CD4-positive, alpha-beta T cell treated with Interleukin-6 for 4 hours (primary cell): ENCODE results near the gene SPDYE9.
"Not testable (repeated sequence)": the region's sequence is repeated elsewhere in the genome, so short reads cannot be mapped to it uniquely, and the experiment has no call there.

ENCODE experiments used
- DNase-seq: peaks from one replicate; pipeline ENCODE4 v3.0.0-alpha.2; 2020; ENCODE audit warnings: mixed read lengths

SPDYE9 gene, protein sequence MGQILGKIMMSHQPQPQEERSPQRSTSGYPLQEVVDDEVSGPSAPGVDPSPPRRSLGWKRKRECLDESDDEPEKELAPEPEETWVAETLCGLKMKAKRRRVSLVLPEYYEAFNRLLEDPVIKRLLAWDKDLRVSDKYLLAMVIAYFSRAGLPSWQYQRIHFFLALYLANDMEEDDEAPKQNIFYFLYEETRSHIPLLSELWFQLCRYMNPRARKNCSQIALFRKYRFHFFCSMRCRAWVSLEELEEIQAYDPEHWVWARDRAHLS

DNA sequence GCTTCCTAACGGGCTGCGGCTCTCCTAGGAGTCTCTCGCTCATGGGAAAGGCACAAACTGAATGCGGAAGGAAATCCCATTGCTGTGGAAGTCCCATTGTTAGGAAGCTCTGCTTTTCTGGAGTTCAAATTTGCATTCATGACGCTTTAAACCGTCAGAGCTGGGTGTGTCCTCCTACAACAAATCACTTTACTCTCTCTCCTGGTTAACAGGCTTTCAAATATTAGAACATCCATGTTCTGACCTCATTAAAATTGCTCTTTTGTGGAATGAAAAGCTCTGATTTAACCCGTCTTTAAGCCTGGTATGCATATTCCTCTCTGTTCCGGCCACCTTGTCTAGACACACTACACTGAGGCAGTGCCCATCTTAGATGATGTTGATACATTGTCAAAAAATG is at the start of gene SPDYE9:
SPDYE9 (minus strand) TSS at position 101 of the 400 bp plus-strand sequence. CDS start 1,800 bp downstream, outside the sequence.
- not testable (repeated sequence) for DNase-seq

DNA sequence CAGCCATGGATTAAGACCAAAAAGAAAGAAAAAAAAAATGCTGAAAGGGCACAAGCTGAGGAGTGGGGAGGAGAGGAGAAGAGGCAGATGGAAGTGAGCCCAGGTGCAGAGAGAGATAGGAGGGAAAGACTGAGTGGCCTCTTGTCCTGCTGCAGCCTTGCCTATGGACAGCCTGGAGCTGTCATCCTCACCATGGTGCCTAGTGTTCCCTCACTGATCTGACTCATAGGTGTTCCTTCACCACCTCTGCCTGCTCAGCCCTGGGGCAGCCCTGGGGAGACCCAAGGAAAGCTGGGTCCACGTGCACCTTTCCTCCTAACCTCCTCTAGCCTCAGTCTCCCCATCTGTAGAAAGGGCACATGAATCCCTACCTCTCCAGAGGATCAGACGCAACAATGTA is 49.0 kb upstream of the SPDYE9 start:
- not testable (repeated sequence) for DNase-seq

DNA sequence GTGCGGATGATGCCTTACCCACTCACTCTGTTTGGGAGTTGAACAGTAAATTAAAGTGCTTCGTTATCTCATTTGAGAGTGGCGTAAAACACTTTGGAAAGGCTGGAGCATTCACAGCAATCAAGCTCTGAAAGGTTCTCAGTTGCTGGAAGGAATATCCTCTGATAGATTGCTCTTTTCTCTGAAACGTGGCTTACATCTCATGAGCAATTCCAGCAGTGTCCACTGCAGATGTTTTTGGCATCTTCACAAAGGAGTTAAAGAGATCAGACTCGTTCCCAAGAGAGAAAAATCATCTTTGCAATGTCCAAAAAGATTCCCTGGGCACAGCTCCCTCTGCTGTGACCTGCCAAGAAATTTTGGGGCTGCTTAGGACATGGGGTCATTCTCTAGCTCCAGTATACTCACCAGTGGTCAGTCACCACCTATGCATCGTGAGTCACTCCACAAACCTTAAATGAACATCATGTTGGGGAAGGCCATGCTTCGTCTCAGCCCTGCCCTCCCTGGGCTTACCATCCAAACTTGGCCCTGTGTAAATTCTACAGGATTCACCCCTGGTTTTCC is 46.9 kb upstream of the SPDYE9 start:
- DNase-seq = not testable (repeated sequence)

DNA sequence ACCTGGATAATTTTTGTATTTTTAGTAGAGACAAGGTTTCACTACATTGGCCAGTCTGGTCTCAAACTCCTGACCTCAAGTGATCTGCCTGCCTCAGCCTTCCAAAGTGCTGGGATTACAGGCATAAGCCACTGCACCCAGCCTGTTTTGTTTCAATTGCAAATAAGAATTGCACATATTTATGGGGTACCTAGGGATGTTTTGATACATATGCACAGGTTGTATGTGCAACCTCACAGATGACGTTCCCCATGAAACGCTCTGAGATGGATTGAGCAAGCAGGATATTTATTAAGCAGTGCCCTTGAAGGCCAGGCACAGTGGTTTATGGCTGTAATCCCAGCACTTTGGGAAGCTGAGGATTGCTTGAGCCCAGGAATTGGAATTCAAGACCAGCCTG is 44.8 kb upstream of the SPDYE9 start:
- not testable (repeated sequence) for DNase-seq

DNA sequence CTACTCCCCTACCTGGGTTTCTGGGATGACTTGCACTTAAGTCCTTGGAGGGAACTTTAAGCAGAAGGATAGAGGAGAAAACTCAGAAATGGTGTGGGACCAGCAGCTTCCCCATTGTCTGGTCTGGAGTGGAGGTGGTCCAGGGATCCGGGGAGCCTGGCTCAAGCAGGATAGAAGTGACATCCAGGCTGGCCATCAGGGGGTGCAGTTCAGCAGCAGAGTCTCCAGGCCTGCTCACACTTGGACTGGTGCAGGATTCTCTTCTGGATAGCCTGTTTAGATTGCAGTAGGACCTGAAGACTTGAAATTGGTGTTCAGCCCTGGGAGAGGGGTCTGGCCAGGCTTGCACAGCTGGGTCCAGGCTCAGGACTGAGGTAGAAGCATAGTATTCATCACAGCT is 38.3 kb upstream of the SPDYE9 start:
- not testable (repeated sequence) for DNase-seq

DNA sequence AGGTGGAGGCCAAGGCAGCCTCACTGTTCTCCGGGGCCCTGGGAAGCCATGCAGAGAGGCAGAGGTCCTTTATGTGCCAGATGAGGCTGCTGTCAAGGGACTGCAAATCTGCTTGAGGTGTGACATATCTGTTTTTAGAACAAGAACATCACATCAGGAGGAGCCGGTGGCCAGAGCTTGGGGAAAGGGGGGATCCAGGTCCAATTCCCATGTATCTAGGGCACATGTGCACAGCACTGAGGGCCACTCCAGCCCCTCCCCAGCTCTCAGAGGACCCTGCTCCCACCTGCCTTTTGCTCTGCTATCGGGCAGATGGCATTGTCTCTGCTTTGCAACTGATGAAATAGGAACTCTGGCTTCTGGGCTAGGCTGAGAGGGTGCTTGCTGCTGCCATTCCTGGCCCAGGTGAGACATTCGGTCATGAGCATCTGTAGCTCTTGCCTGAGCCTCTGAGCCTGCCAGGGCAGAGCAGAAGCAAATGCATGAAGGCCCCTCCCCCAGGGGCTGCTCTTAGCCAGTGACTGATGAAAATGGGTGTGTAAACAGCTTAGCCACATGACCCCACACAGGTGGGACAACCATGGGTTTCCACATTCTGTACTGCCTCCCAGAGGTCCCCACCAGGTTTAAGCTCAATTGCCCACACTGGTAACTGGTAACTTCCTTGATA is 37.1 kb upstream of the SPDYE9 start:
- not testable (repeated sequence) for DNase-seq

DNA sequence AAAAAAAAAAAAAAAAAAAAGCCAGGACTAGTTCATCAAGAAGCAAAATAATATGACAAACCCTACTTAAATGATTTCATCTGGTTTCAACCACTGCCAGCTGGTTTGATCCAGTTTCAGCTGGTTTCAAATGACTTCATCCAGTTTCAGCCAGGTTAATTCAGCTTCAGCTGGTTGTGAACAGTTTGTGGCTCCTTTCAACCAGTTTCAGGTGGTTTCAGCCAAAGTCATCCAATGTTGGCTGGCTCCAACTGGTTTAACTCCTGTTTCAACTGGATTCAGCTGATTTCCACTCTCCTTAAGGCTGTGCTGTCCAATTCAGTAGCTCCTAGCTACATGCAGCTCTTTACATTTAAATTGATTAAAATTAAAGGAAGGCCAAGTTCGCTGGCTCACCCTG is 32.3 kb upstream of the SPDYE9 start:
- DNase-seq = not testable (repeated sequence)

DNA sequence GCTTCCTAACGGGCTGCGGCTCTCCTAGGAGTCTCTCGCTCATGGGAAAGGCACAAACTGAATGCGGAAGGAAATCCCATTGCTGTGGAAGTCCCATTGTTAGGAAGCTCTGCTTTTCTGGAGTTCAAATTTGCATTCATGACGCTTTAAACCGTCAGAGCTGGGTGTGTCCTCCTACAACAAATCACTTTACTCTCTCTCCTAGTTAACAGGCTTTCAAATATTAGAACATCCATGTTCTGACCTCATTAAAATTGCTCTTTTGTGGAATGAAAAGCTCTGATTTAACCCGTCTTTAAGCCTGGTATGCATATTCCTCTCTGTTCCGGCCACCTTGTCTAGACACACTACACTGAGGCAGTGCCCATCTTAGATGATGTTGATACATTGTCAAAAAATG is 28.0 kb downstream of the SPDYE9 start, which contains the start of gene SPDYE11:
SPDYE11 (minus strand) TSS at position 101 of the 400 bp plus-strand sequence. CDS start 1,800 bp downstream, outside the sequence.
- DNase-seq = not testable (repeated sequence)

DNA sequence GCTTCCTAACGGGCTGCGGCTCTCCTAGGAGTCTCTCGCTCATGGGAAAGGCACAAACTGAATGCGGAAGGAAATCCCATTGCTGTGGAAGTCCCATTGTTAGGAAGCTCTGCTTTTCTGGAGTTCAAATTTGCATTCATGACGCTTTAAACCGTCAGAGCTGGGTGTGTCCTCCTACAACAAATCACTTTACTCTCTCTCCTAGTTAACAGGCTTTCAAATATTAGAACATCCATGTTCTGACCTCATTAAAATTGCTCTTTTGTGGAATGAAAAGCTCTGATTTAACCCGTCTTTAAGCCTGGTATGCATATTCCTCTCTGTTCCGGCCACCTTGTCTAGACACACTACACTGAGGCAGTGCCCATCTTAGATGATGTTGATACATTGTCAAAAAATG is 56.2 kb downstream of the SPDYE9 start, which contains the start of gene SPDYE8:
SPDYE8 (minus strand) TSS at position 101 of the 400 bp plus-strand sequence. CDS start 1,800 bp downstream, outside the sequence.
- DNase-seq = not testable (repeated sequence)
